HPDE6-E6E7 (cell line): Measurements from ENCODE around the gene CADPS2.

ENCODE experiments used
- DNase-seq: peaks from one replicate; pipeline ENCODE4 v3.0.0; 2011; ENCODE audit warnings: missing footprints; ENCODE audit errors: extremely low spot score

CADPS2 gene

GRCh38 chr7:122886357-122887081, at the start of gene CADPS2:
CADPS2 (minus strand) TSS chr7:122886460; CDS start chr7:122886337, 123 bp downstream.
- DNase-seq = peak; percentile 91

GRCh38 chr7:122935620-122936019, 49.4 kb upstream of the CADPS2 start:
- no peak for DNase-seq

GRCh38 chr7:122919643-122920181, 33.5 kb upstream of the CADPS2 start:
- peak; percentile 13 for DNase-seq

- no peak for DNase-seq
These were observed 28.6 kb upstream of the CADPS2 start for GRCh38 chr7:122914812-122915211.

GRCh38 chr7:122913608-122914007, 27.3 kb upstream of the CADPS2 start:
- DNase-seq = no peak

GRCh38 chr7:122902751-122903495, 16.7 kb upstream of the CADPS2 start:
- DNase-seq = no peak

GRCh38 chr7:122901250-122901649, 15.0 kb upstream of the CADPS2 start:
- no peak for DNase-seq

- DNase-seq = no peak
These were observed 10.2 kb upstream of the CADPS2 start for GRCh38 chr7:122896509-122896908.

GRCh38 chr7:122893486-122893885, 7.2 kb upstream of the CADPS2 start:
- DNase-seq = no peak

- DNase-seq = no peak
These were observed 2.9 kb upstream of the CADPS2 start for GRCh38 chr7:122889116-122889515.

GRCh38 chr7:122887848-122888247, 1.6 kb upstream of the CADPS2 start:
- DNase-seq = no peak

- peak; percentile 28 for DNase-seq
These were observed 938 bp upstream of the CADPS2 start for GRCh38 chr7:122887198-122887597.

- peak; percentile 43 for DNase-seq
These were observed 490 bp downstream of the CADPS2 start for GRCh38 chr7:122885583-122886356.

- no peak for DNase-seq
These were observed 2.1 kb downstream of the CADPS2 start for GRCh38 chr7:122884186-122884585.

GRCh38 chr7:122883049-122883680, 3.1 kb downstream of the CADPS2 start:
- no peak for DNase-seq

GRCh38 chr7:122881324-122881723, 4.9 kb downstream of the CADPS2 start:
- no peak for DNase-seq

- DNase-seq = no peak
These were observed 17.0 kb downstream of the CADPS2 start for GRCh38 chr7:122869260-122869659.

- DNase-seq = no peak
These were observed 18.7 kb downstream of the CADPS2 start for GRCh38 chr7:122867471-122867980.

GRCh38 chr7:122864838-122865237, 21.4 kb downstream of the CADPS2 start:
- no peak for DNase-seq

GRCh38 chr7:122864016-122864415, 22.2 kb downstream of the CADPS2 start:
- no peak for DNase-seq

- no peak for DNase-seq
These were observed 27.9 kb downstream of the CADPS2 start for GRCh38 chr7:122858320-122858719.
